Measurements from ENCODE around the gene RHCE.
"Not testable (repeated sequence)": the region's sequence is repeated elsewhere in the genome, so short reads cannot be mapped to it uniquely, and the experiment has no call there.

Gene RHCE

GRCh38 chr1:25341746-25342145 lies 78.9 kb downstream of the RHCE start:
- H3K36me3 ChIP-seq (replicated peaks) = peaks cover 26% of the 10 kb centered on the region
- no peak overlapping the region for H3K27ac ChIP-seq
- no peak for DNase-seq
- in situ Hi-C loops (cut with HindIII; ENCODE audit: low pct_ligation_motif_present, low sequenced_read_pairs) = no loop called here
- no peak overlapping the region for H3K4me3 ChIP-seq (ENCODE audit: low read depth, low read length)
- H3K27me3 ChIP-seq (replicated peaks) = no peaks in the 10 kb centered on the region
- no peak for TF ChIP-seq CTCF (IDR thresholded peaks at IDR 0.05; ENCODE audit: low read depth, low read length, missing control alignments)

GRCh38 chr1:25338986-25339385 lies 81.6 kb downstream of the RHCE start:
- in situ Hi-C loops (cut with HindIII; ENCODE audit: low pct_ligation_motif_present, low sequenced_read_pairs) = no loop called here
- DNase-seq = no peak
- peak overlapping the region; percentile 94 for H3K4me3 ChIP-seq (ENCODE audit: low read depth, low read length)
- peaks cover 11% of the 10 kb centered on the region for H3K36me3 ChIP-seq (replicated peaks)
- H3K27ac ChIP-seq = peak overlapping the region; percentile 97
- no peaks in the 10 kb centered on the region for H3K27me3 ChIP-seq (replicated peaks)
- no peak for TF ChIP-seq CTCF (IDR thresholded peaks at IDR 0.05; ENCODE audit: low read depth, low read length, missing control alignments)

DNA sequence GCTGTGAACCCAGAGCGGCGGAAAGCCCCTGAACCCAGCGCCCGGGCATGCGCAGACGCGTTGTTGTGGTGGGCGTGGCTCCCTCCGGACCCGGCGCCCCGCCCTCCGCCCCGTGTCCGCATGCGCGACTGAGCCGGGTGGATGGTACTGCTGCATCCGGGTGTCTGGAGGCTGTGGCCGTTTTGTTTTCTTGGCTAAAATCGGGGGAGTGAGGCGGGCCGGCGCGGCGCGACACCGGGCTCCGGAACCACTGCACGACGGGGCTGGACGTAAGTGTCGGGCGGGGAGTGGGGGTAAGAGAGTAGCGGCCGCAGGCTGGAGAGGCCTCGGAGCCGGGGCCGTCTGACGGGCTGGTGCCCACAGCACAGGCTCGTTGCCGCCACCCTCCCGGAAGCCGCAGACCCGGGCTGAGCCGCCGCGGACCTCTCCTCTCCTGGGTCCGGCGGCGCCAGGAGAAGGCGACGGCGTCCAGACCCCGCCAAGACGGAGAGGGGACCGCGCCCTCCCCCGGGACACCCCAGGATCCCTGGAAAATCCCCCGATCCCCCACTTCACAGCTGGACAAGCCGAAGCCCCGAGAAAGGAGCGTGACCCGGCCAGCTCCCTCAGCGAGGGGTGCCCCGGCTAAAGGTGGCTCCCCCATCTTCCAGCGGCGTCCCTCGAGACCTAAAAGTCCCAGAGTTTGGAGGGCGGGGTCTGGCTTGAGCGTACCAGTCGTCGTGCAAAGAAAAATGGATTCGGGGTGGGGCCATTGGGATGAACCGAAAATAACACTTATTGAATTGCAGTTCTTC lies 82.2 kb downstream of the RHCE start, which contains the start of gene TMEM50A:
Gene TMEM50A, plus strand, starts transcription at position 147 of the 794 bp plus-strand sequence. CDS start 2,153 bp downstream, outside the sequence.
- no peaks in the 10 kb centered on the region for H3K27me3 ChIP-seq (replicated peaks)
- H3K4me3 ChIP-seq (ENCODE audit: low read depth, low read length) = peak within 1 kb of the TSS; percentile 94
- H3K36me3 ChIP-seq (replicated peaks) = peaks cover 7% of the 10 kb centered on the region
- DNase-seq = peak; percentile 86
- peak within 1 kb of the TSS; percentile 97 for H3K27ac ChIP-seq
- no peak for TF ChIP-seq CTCF (IDR thresholded peaks at IDR 0.05; ENCODE audit: low read depth, low read length, missing control alignments)
- in situ Hi-C loops (cut with HindIII; ENCODE audit: low pct_ligation_motif_present, low sequenced_read_pairs) = no loop called here

DNA sequence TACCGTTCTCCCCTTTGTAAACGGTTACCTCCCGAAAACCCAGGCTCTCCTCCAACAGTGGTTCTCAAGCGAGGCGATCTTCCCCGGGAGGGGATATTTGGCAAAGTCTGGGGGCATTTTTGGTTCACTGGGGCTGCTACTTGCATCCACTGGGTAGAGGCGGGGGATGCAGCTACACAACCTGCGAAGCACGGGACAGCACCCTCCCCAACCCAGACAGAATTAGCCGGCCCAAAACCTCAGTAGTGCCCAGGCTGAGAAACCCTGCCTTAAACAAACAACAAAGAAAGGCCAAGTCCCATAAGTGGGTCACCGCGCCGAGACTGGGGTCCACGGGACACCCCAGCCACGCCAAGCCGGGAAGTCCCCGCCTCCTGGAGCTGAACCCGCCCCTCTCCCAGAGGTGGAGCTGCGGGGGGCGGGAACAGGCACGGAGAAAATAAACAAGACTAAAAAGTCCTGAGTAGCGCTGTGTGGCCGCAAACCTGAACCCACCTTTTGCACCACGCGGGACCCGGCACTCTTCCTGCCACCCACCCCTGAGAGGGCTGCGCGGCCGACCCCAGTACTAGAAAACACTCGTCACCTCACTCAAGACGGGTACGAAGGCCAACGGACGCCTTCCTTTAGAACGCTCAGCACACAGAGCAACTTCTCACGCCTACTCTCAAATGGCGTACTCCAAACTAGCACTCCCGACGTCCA lies 83.0 kb downstream of the RHCE start:
- in situ Hi-C loops (cut with HindIII; ENCODE audit: low pct_ligation_motif_present, low sequenced_read_pairs) = not testable (repeated sequence)

GRCh38 chr1:25336922-25337354 lies 83.7 kb downstream of the RHCE start:
- H3K4me3 ChIP-seq (ENCODE audit: low read depth, low read length) = peak overlapping the region; percentile 72
- H3K27me3 ChIP-seq (replicated peaks); H3K36me3 ChIP-seq (replicated peaks); DNase-seq; in situ Hi-C loops (cut with HindIII; ENCODE audit: low pct_ligation_motif_present, low sequenced_read_pairs); H3K27ac ChIP-seq: not testable (repeated sequence)
- peak; percentile 23 for TF ChIP-seq CTCF (IDR thresholded peaks at IDR 0.05; ENCODE audit: low read depth, low read length, missing control alignments)

More for the DNA sequence above, 83.0 kb downstream of the RHCE start:
- peak overlapping the region; percentile 94 for H3K4me3 ChIP-seq (ENCODE audit: low read depth, low read length)
- not testable (repeated sequence) for H3K27me3 ChIP-seq (replicated peaks); DNase-seq; H3K36me3 ChIP-seq (replicated peaks)
- H3K27ac ChIP-seq = peak overlapping the region; percentile 97

GRCh38 chr1:25329950-25330349 lies 90.7 kb downstream of the RHCE start:
- peak; percentile 45 for TF ChIP-seq CTCF (IDR thresholded peaks at IDR 0.05; ENCODE audit: low read depth, low read length, missing control alignments)
- DNase-seq = peak; percentile 78
- H3K36me3 ChIP-seq (replicated peaks); H3K27me3 ChIP-seq (replicated peaks); in situ Hi-C loops (cut with HindIII; ENCODE audit: low pct_ligation_motif_present, low sequenced_read_pairs); H3K4me3 ChIP-seq (ENCODE audit: low read depth, low read length): not testable (repeated sequence)
- H3K27ac ChIP-seq = peak overlapping the region; percentile 39

- H3K36me3 ChIP-seq (replicated peaks); in situ Hi-C loops (cut with HindIII; ENCODE audit: low pct_ligation_motif_present, low sequenced_read_pairs); H3K4me3 ChIP-seq (ENCODE audit: low read depth, low read length); H3K27me3 ChIP-seq (replicated peaks): not testable (repeated sequence)
- peak overlapping the region; percentile 54 for H3K27ac ChIP-seq
- peak; percentile 21 for DNase-seq
Observed at GRCh38 chr1:25329336-25329735, 91.3 kb downstream of the RHCE start.

GRCh38 chr1:25328791-25329185 lies 91.8 kb downstream of the RHCE start:
- H3K27me3 ChIP-seq (replicated peaks); H3K36me3 ChIP-seq (replicated peaks); H3K4me3 ChIP-seq (ENCODE audit: low read depth, low read length); in situ Hi-C loops (cut with HindIII; ENCODE audit: low pct_ligation_motif_present, low sequenced_read_pairs); DNase-seq: not testable (repeated sequence)
- peak overlapping the region; percentile 54 for H3K27ac ChIP-seq
